Measurements from ENCODE around the gene VAPA. TPM values are rescaled to one million over a fixed set of nuclear protein-coding genes. Genes with fewer than 3 reads are reported as not detected.

Gene VAPA
- polyA plus RNA-seq, 1 donor (not counting 4 experiments of a cell fraction or from before 2014, with no cell fraction given), result 350 TPM

GRCh38 chr18:9925795-9926194 lies 12.0 kb downstream of the VAPA start:
- no peaks in the 10 kb centered on the region for H3K36me3 ChIP-seq (ENCODE audit: control insufficient read depth in 2 of 2, extremely low read depth in 1 of 2, insufficient read depth in 2 of 2, low read length in 2 of 2)
- H3K27me3 ChIP-seq (ENCODE audit: control insufficient read depth, extremely low read depth, insufficient read depth, low read length), result no peaks in the 10 kb centered on the region
- H3K9ac ChIP-seq (ENCODE audit: control insufficient read depth, extremely low read depth, insufficient read depth, low read length), result no peak overlapping the region
- peaks cover 3% of the 10 kb centered on the region for H3K9me1 ChIP-seq (ENCODE audit: control insufficient read depth, extremely low read depth, insufficient read depth, low read length)
- H3K4me1 ChIP-seq (ENCODE audit: control insufficient read depth, extremely low read depth, insufficient read depth, low read length), result peaks cover 38% of the 10 kb centered on the region
- no peak for FAIRE-seq
- H2AFZ ChIP-seq (ENCODE audit: control insufficient read depth, low read length), result no peak overlapping the region
- H3K4me3 ChIP-seq (ENCODE audit: control insufficient read depth in 2 of 3, extremely low read depth in 1 of 3, insufficient read depth in 2 of 3, low read depth in 1 of 3, low read length in 3 of 3), result no peak overlapping the region
- H4K20me1 ChIP-seq (ENCODE audit: control insufficient read depth, extremely low read depth, insufficient read depth, low read length), result peaks cover 17% of the 10 kb centered on the region
- DNase-seq (ENCODE audit: low read depth, low spot score), result no peak
- no peak overlapping the region for H3K4me2 ChIP-seq (ENCODE audit: control insufficient read depth, extremely low read depth, insufficient read depth, low read depth, low read length)
- dilution Hi-C loops (cut with MboI; ENCODE audit: extremely low pct_ligation_motif_present, low sequenced_read_pairs), result no loop called here
- no peak for TF ChIP-seq EZH2 (IDR thresholded peaks at IDR 0.05; ENCODE audit: low read length)
- TF ChIP-seq, protein P1, sequence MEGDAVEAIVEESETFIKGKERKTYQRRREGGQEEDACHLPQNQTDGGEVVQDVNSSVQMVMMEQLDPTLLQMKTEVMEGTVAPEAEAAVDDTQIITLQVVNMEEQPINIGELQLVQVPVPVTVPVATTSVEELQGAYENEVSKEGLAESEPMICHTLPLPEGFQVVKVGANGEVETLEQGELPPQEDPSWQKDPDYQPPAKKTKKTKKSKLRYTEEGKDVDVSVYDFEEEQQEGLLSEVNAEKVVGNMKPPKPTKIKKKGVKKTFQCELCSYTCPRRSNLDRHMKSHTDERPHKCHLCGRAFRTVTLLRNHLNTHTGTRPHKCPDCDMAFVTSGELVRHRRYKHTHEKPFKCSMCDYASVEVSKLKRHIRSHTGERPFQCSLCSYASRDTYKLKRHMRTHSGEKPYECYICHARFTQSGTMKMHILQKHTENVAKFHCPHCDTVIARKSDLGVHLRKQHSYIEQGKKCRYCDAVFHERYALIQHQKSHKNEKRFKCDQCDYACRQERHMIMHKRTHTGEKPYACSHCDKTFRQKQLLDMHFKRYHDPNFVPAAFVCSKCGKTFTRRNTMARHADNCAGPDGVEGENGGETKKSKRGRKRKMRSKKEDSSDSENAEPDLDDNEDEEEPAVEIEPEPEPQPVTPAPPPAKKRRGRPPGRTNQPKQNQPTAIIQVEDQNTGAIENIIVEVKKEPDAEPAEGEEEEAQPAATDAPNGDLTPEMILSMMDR (optimal IDR thresholded peaks at IDR 0.05 in 1 of 3, IDR thresholded peaks at IDR 0.05 in 1 of 3, conservative IDR thresholded peaks at IDR 0.05 in 1 of 3; ENCODE audit: extremely low read depth in 1 of 3, insufficient read depth in 2 of 3, low read length in 3 of 3), result no peak
- no peak overlapping the region for H3K27ac ChIP-seq (ENCODE audit: control insufficient read depth, insufficient read depth, low read length)
- peaks cover 97% of the 10 kb centered on the region for H3K79me2 ChIP-seq (ENCODE audit: control insufficient read depth, insufficient read depth, low read length)
- no peaks in the 10 kb centered on the region for H3K9me3 ChIP-seq (ENCODE audit: control insufficient read depth, low read depth, low read length)

- TF ChIP-seq, protein P1 (optimal IDR thresholded peaks at IDR 0.05 in 1 of 3, IDR thresholded peaks at IDR 0.05 in 1 of 3, conservative IDR thresholded peaks at IDR 0.05 in 1 of 3; ENCODE audit: extremely low read depth in 1 of 3, insufficient read depth in 2 of 3, low read length in 3 of 3), result no peak
- TF ChIP-seq EZH2 (IDR thresholded peaks at IDR 0.05; ENCODE audit: low read length), result no peak
- Histone ChIP-seq H3K9me1 (ENCODE audit: control insufficient read depth, extremely low read depth, insufficient read depth, low read length) (peaks cover 3% of the 10 kb centered on the region), H2AFZ (ENCODE audit: control insufficient read depth, low read length) (no peak overlapping the region), H3K9me3 (ENCODE audit: control insufficient read depth, low read depth, low read length) (no peaks in the 10 kb centered on the region), H3K27ac (ENCODE audit: control insufficient read depth, insufficient read depth, low read length) (no peak overlapping the region), H3K9ac (ENCODE audit: control insufficient read depth, extremely low read depth, insufficient read depth, low read length) (no peak overlapping the region), H3K27me3 (ENCODE audit: control insufficient read depth, extremely low read depth, insufficient read depth, low read length) (no peaks in the 10 kb centered on the region), H3K79me2 (ENCODE audit: control insufficient read depth, insufficient read depth, low read length) (peaks cover 97% of the 10 kb centered on the region), H3K4me1 (ENCODE audit: control insufficient read depth, extremely low read depth, insufficient read depth, low read length) (peaks cover 36% of the 10 kb centered on the region), H3K36me3 (ENCODE audit: control insufficient read depth in 2 of 2, extremely low read depth in 1 of 2, insufficient read depth in 2 of 2, low read length in 2 of 2) (no peaks in the 10 kb centered on the region), H3K4me2 (ENCODE audit: control insufficient read depth, extremely low read depth, insufficient read depth, low read depth, low read length) (no peak overlapping the region), H4K20me1 (ENCODE audit: control insufficient read depth, extremely low read depth, insufficient read depth, low read length) (peaks cover 16% of the 10 kb centered on the region), H3K4me3 (ENCODE audit: control insufficient read depth in 2 of 3, extremely low read depth in 1 of 3, insufficient read depth in 2 of 3, low read depth in 1 of 3, low read length in 3 of 3) (no peak overlapping the region)
- FAIRE-seq (no peak), DNase-seq (ENCODE audit: low read depth, low spot score) (no peak)
- dilution Hi-C loops (cut with MboI; ENCODE audit: extremely low pct_ligation_motif_present, low sequenced_read_pairs), result no loop called here
Observed at GRCh38 chr18:9926223-9926894, 12.5 kb downstream of the VAPA start.
